Naive thymus-derived CD4-positive, alpha-beta T cell (primary cell): ENCODE results near the gene METTL5. TPM values are rescaled to one million over a fixed set of nuclear protein-coding genes. Genes with fewer than 3 reads are reported as not detected.
"Not testable (repeated sequence)": the region's sequence is repeated elsewhere in the genome, so short reads cannot be mapped to it uniquely, and the experiment has no call there.

Source experiments
- ATAC-seq: fragments of 150-1000 bp; cut with Tn5 transposase; 2 replicates; pipeline ENCODE4 v1.10.0; 2021; ENCODE audit warnings: mild to moderate bottlenecking, moderate library complexity
- CTCF ChIA-PET: fragments of 350-600 bp; sonication (Branson Sonifier 250); formaldehyde crosslinking; loops from one replicate; lab custom pipeline; 2021; ENCODE audit warnings: antibody characterized with exemption; lab: Charles Lee
- POLR2A ChIA-PET: fragments of 350-600 bp; sonication (Branson Sonifier 250); formaldehyde crosslinking; loops from one replicate; lab custom pipeline; 2021; ENCODE audit warnings: antibody characterized with exemption, inconsistent platforms; lab: Charles Lee
- DNase-seq, 9 donors: peaks; one replicate each; pipeline versions ENCODE4 v3.0.0 to v3.0.0-alpha.2; 2020 to 2022; ENCODE audit warnings: mixed read lengths in 1 of 9
- H3K27ac ChIP-seq: one replicate; pipeline ENCODE4 v1.7.0; 2013; ENCODE audit warnings: mild to moderate bottlenecking, low read depth, low read length, moderate library complexity
- H3K27me3 ChIP-seq, 2 donors: one replicate each; pipeline ENCODE4 v1.7.0; 2013; ENCODE audit warnings: low read length in 2 of 2, mild to moderate bottlenecking in 2 of 2, moderate library complexity in 2 of 2; ENCODE audit not compliant: control insufficient read depth in 2 of 2, insufficient read depth in 2 of 2
- H3K36me3 ChIP-seq, 3 experiments: 1 replicate in 2 of 3; 2 replicates in 1 of 3; pipeline ENCODE4 v1.7.0; 2013; ENCODE audit warnings: low read length in 3 of 3, mild to moderate bottlenecking in 3 of 3, moderate library complexity in 1 of 3; ENCODE audit not compliant: insufficient read depth in 3 of 3, control insufficient read depth in 2 of 3
- H3K4me1 ChIP-seq, 2 donors: one replicate each; pipeline ENCODE4 v1.7.0; 2013; ENCODE audit warnings: low read length in 2 of 2, mild to moderate bottlenecking in 2 of 2, moderate library complexity in 1 of 2; ENCODE audit not compliant: control insufficient read depth in 2 of 2, insufficient read depth in 2 of 2
- H3K4me3 ChIP-seq: 2 replicates; pipeline ENCODE4 v1.7.0; 2013; ENCODE audit warnings: mild to moderate bottlenecking, low read length
- H3K9me3 ChIP-seq, 3 experiments: 1 replicate in 2 of 3; 2 replicates in 1 of 3; pipeline ENCODE4 v1.7.0; 2013; ENCODE audit warnings: low read length in 3 of 3; ENCODE audit not compliant: control insufficient read depth in 2 of 3
- H3K27ac Mint-ChIP-seq, 9 donors: one replicate each; pipeline ENCODE4 v1.8.0; 2020 to 2022; ENCODE audit warnings: mixed read lengths in 9 of 9, mild to moderate bottlenecking in 8 of 9, moderate library complexity in 5 of 9, inconsistent platforms in 2 of 9
- H3K27me3 Mint-ChIP-seq, 5 donors: one replicate each; pipeline ENCODE4 v1.8.0; 2021 to 2022; ENCODE audit warnings: mixed read lengths in 5 of 5, mild to moderate bottlenecking in 1 of 5
- H3K36me3 Mint-ChIP-seq, 5 donors: one replicate each; pipeline ENCODE4 v1.8.0; 2020 to 2022; ENCODE audit warnings: mixed read lengths in 5 of 5, mild to moderate bottlenecking in 3 of 5, inconsistent platforms in 1 of 5
- H3K4me1 Mint-ChIP-seq, 7 donors: one replicate each; pipeline ENCODE4 v1.8.0; 2020 to 2022; ENCODE audit warnings: mixed read lengths in 7 of 7, mild to moderate bottlenecking in 3 of 7, inconsistent platforms in 1 of 7
- H3K4me3 Mint-ChIP-seq, 10 donors: one replicate each; pipeline ENCODE4 v1.8.0; 2020 to 2022; ENCODE audit warnings: mild to moderate bottlenecking in 10 of 10, mixed read lengths in 10 of 10, moderate library complexity in 6 of 10, inconsistent platforms in 2 of 10
- H3K9me3 Mint-ChIP-seq, 11 donors: one replicate each; pipeline ENCODE4 v1.8.0; 2020 to 2022; ENCODE audit warnings: mixed read lengths in 11 of 11, mild to moderate bottlenecking in 4 of 11, inconsistent platforms in 1 of 11, moderate library complexity in 1 of 11
- intact Hi-C, 2 donors: fragments of 100-400 bp; cut with micrococcal nuclease; formaldehyde crosslinking; loops; one replicate each; pipeline ENCODE4 v1.15.1; 2023
- polyA plus RNA-seq, 2 donors: library from polyadenylated mRNA; unstranded; fragments of 300-500 nt; fragmentation: Illumina TruSeq; gene quantifications; one replicate each; pipeline ENCODE4 v1.2.3, GENCODE V29; 2021
- total RNA-seq, 6 experiments: library from RNA in 5 of 6; stranded (reverse) in 5 of 6; gene quantifications; 1 replicate in 5 of 6; 2 replicates in 1 of 6; pipeline ENCODE4 v1.2.3 and lab custom pipeline; 2021 to 2026

Gene METTL5
- total RNA-seq (10 to 100 TPM; 21.1 to 52.9 (median 44.2) TPM), polyA plus RNA-seq (100 to 1,000 TPM; 112 to 149 TPM), total RNA-seq (lab: John Stamatoyannopoulos, UW) (10.1 reads per million, percentile 36 among the genes with 10 or more reads in this experiment)

GRCh38 chr2:169824373-169825333 lies at the start of gene METTL5:
METTL5 (minus strand) TSS chr2:169824905; CDS start chr2:169824597, 308 bp downstream.
- peak; percentile 55 to 90 (median 71) for DNase-seq
- H3K27ac Mint-ChIP-seq: peak within 1 kb of the TSS; percentile 84 to 96 (median 89)
- no peaks in the 10 kb centered on the region for H3K9me3 ChIP-seq
- peak within 1 kb of the TSS; percentile 82 to 99 (median 91) for H3K4me3 Mint-ChIP-seq
- ChIA-PET CTCF (interaction anchor here (0.6 to 1.6 kb wide), 10 partner anchors 9 to 306 kb away, joined by 3 to 7 read pairs (median 3); no protein-coding TSS in a partner anchor), POLR2A (interaction anchor here (0.6 to 1.4 kb wide), 6 partner anchors 8 to 104 kb away, joined by 3 to 6 read pairs (median 4); partner anchors contain the start of gene SSB)
- H3K9me3 Mint-ChIP-seq: no peaks in the 10 kb centered on the region
- peak; percentile 80 for ATAC-seq
- no peaks in the 10 kb centered on the region for H3K27me3 ChIP-seq
- H3K27ac ChIP-seq: peak within 1 kb of the TSS; percentile 85
- peaks cover 19 to 28% of the 10 kb centered on the region in 2 donors for H3K4me1 ChIP-seq
- H3K4me1 Mint-ChIP-seq: peaks cover 46 to 75% (median 65%) of the 10 kb centered on the region in 7 donors
- intact Hi-C loops: loop anchor here (1.0 to 10.0 kb wide), 10 partner anchors 26 to 1860 kb away; partner anchors contain the start of genes LRP2 (in 2 of the 2), SSB (in 2 of the 2), BBS5 (in 1 of the 2) and DYNC1I2 (in 1 of the 2)
- peaks cover 0 to 16% (median 5%) of the 10 kb centered on the region in 5 donors for H3K36me3 Mint-ChIP-seq
- H3K4me3 ChIP-seq: peak within 1 kb of the TSS; percentile 80
- no peaks in the 10 kb centered on the region for H3K27me3 Mint-ChIP-seq
- no peaks in the 10 kb centered on the region for H3K36me3 ChIP-seq

- POLR2A ChIA-PET: no interaction called here
- CTCF ChIA-PET: no interaction called here
- no peak overlapping the region for H3K4me3 ChIP-seq
- DNase-seq: no peak
- Mint-ChIP-seq H3K36me3 (peaks cover 0 to 23% (median 4%) of the 10 kb centered on the region in 5 donors), H3K9me3 (no peaks in the 10 kb centered on the region), H3K27ac (no peak overlapping the region), H3K27me3 (no peaks in the 10 kb centered on the region), H3K4me1 (peaks cover 2 to 36% (median 25%) of the 10 kb centered on the region in 7 donors), H3K4me3 (no peak overlapping the region)
- H3K9me3 ChIP-seq: no peaks in the 10 kb centered on the region
- intact Hi-C loops: no loop called here
- no peaks in the 10 kb centered on the region for H3K27me3 ChIP-seq
- no peaks in the 10 kb centered on the region for H3K4me1 ChIP-seq
- no peaks in the 10 kb centered on the region for H3K36me3 ChIP-seq
- H3K27ac ChIP-seq: no peak overlapping the region
- ATAC-seq: no peak
These were observed 47.3 kb upstream of the METTL5 start for GRCh38 chr2:169871994-169872393.

- H3K9me3 Mint-ChIP-seq, H3K27ac ChIP-seq, intact Hi-C loops, H3K9me3 ChIP-seq, H3K4me1 ChIP-seq, H3K4me3 ChIP-seq, H3K36me3 ChIP-seq, ATAC-seq, H3K27me3 ChIP-seq, POLR2A ChIA-PET, H3K4me3 Mint-ChIP-seq, H3K27ac Mint-ChIP-seq, CTCF ChIA-PET, DNase-seq, H3K27me3 Mint-ChIP-seq: not testable (repeated sequence)
- peaks cover 2 to 40% (median 24%) of the 10 kb centered on the region in 7 donors for H3K4me1 Mint-ChIP-seq
- peaks cover 0 to 17% (median 2%) of the 10 kb centered on the region in 5 donors for H3K36me3 Mint-ChIP-seq
These were observed 46.7 kb upstream of the METTL5 start for GRCh38 chr2:169871369-169871768.

- Mint-ChIP-seq H3K27ac (no peak overlapping the region), H3K9me3 (no peaks in the 10 kb centered on the region), H3K4me1 (peaks cover 3 to 46% (median 31%) of the 10 kb centered on the region in 7 donors), H3K36me3 (peaks cover 0 to 10% (median 4%) of the 10 kb centered on the region in 5 donors), H3K4me3 (peak overlapping the region in 5 of 10 donors; percentile 4 to 48 (median 31)), H3K27me3 (no peaks in the 10 kb centered on the region)
- CTCF ChIA-PET: no interaction called here
- Histone ChIP-seq H3K9me3 (no peaks in the 10 kb centered on the region), H3K36me3 (no peaks in the 10 kb centered on the region), H3K4me3 (no peak overlapping the region), H3K4me1 (no peaks in the 10 kb centered on the region), H3K27ac (no peak overlapping the region), H3K27me3 (no peaks in the 10 kb centered on the region)
- intact Hi-C loops: no loop called here
- ATAC-seq (no peak), DNase-seq (no peak)
- POLR2A ChIA-PET: no interaction called here
These were observed 44.2 kb upstream of the METTL5 start for GRCh38 chr2:169868951-169869350.

GRCh38 chr2:169867579-169867978 lies 42.9 kb upstream of the METTL5 start:
- Mint-ChIP-seq H3K27ac (no peak overlapping the region), H3K9me3 (no peaks in the 10 kb centered on the region), H3K36me3 (peaks cover 0 to 10% (median 4%) of the 10 kb centered on the region in 5 donors), H3K4me3 (no peak overlapping the region), H3K27me3 (no peaks in the 10 kb centered on the region), H3K4me1 (peaks cover 3 to 60% (median 44%) of the 10 kb centered on the region in 7 donors)
- POLR2A ChIA-PET: interaction anchor here (0.5 kb wide), 1 partner anchor 393 kb away, joined by 3 read pairs; no protein-coding TSS in a partner anchor
- intact Hi-C loops: no loop called here
- H3K27me3 ChIP-seq: no peaks in the 10 kb centered on the region
- H3K27ac ChIP-seq: no peak overlapping the region
- no peak for ATAC-seq
- no peaks in the 10 kb centered on the region for H3K36me3 ChIP-seq
- CTCF ChIA-PET: no interaction called here
- no peak for DNase-seq
- H3K4me3 ChIP-seq: no peak overlapping the region
- no peaks in the 10 kb centered on the region for H3K9me3 ChIP-seq
- H3K4me1 ChIP-seq: no peaks in the 10 kb centered on the region

GRCh38 chr2:169866230-169866629 lies 41.5 kb upstream of the METTL5 start:
- H3K4me3 ChIP-seq, ATAC-seq, H3K27ac Mint-ChIP-seq, intact Hi-C loops, H3K4me1 ChIP-seq, H3K27ac ChIP-seq, H3K9me3 Mint-ChIP-seq, CTCF ChIA-PET, H3K27me3 Mint-ChIP-seq, H3K9me3 ChIP-seq, DNase-seq, H3K4me3 Mint-ChIP-seq, H3K36me3 ChIP-seq, H3K27me3 ChIP-seq: not testable (repeated sequence)
- Mint-ChIP-seq H3K36me3 (peaks cover 0 to 14% (median 8%) of the 10 kb centered on the region in 5 donors), H3K4me1 (peaks cover 3 to 72% (median 56%) of the 10 kb centered on the region in 7 donors)
- POLR2A ChIA-PET: interaction anchor here (0.7 kb wide), 1 partner anchor 43 kb away, joined by 3 read pairs; no protein-coding TSS in a partner anchor
